ENCODE results near the gene CNTNAP4. TPM values are rescaled to one million over a fixed set of nuclear protein-coding genes. Genes with fewer than 3 reads are reported as not detected.

The CNTNAP4 gene
- total and polyA plus RNA-seq, 10 of the 15 experiments (the other 5 are each of a cell fraction or from before 2014, with no cell fraction given): 0.45 to 1.9 (median 0.90) TPM

DNA sequence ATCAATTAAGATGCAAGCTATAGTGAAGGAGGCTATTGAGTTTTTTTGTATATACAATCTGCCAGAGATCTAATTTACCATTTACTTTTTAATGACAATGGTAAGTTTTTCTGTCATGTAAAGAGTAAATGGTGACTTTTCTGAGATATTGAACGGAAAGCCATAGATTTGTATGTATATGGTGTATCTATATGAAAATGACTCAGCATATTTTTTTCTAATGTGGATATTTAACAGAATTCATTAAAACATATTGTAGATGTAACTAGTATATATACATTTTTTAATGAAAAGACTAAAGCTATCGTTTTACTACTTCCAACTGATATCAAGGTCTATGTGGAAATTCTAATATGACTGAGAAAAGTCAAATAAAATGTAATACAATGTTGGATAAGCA is 34.1 kb downstream of the CNTNAP4 start (continued):
- no peak for TF ChIP-seq ZBTB33 (IDR thresholded peaks at IDR 0.05)
- no peak for TF ChIP-seq PAX5 (IDR thresholded peaks at IDR 0.05; ENCODE audit: borderline replicate concordance, low read depth, low read length)
- no peak for TF ChIP-seq ZBED1 (IDR thresholded peaks at IDR 0.05; ENCODE audit: borderline replicate concordance)
- TF ChIP-seq ASH2L (IDR thresholded peaks at IDR 0.05; ENCODE audit: borderline replicate concordance, low read depth): no peak

DNA sequence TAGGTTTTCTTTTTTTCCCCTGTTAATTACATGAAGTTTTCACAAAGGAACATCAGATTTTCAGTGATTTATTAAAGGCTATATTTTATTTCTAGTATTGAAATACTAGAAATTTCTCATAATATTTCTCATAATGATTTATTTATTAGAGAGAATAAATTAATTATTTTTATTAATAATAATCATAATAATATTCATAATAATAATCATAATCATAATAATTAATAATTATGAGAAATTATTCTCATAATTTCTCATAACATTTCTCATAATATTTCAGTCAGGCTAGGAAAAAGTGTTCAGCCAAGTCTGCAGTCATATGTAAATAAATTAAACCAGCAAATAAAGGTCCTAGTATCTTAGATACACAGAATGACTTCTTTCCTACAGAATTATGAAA is 41.4 kb downstream of the CNTNAP4 start:
- Histone ChIP-seq H3K27me3 (replicated peaks in 1 of 2; ENCODE audit: control insufficient read depth in 2 of 2, insufficient read depth in 2 of 2, low read length in 1 of 2) (no peaks in the 10 kb centered on the region), H3K4me3 (no peak overlapping the region), H3K27ac (ENCODE audit: control insufficient read depth, insufficient read depth) (no peak overlapping the region), H3K4me2 (ENCODE audit: control insufficient read depth, insufficient read depth) (no peak overlapping the region), H3K79me2 (ENCODE audit: control insufficient read depth, insufficient read depth, low read length) (no peaks in the 10 kb centered on the region), H3K36me3 (ENCODE audit: control insufficient read depth in 2 of 2, insufficient read depth in 2 of 2, low read length in 1 of 2) (no peaks in the 10 kb centered on the region), H3K9ac (ENCODE audit: control insufficient read depth, insufficient read depth, low read length) (no peak overlapping the region), H3K9me3 (replicated peaks; ENCODE audit: control insufficient read depth, insufficient read depth, low read length) (no peaks in the 10 kb centered on the region), H4K20me1 (ENCODE audit: control insufficient read depth, insufficient read depth) (no peaks in the 10 kb centered on the region), H2AFZ (ENCODE audit: control insufficient read depth, low read depth, low read length) (no peak overlapping the region), H3K4me1 (ENCODE audit: control insufficient read depth, insufficient read depth, low read length) (no peaks in the 10 kb centered on the region)
- RAD21 ChIA-PET (ENCODE audit: unreplicated experiment): no interaction called here
- no peak for ATAC-seq
- no TSS peak for BruUV-seq (replicated peaks)
- in situ Hi-C loops (cut with MboI) (no loop called here), intact Hi-C loops (cut with micrococcal nuclease; ENCODE audit: unreplicated experiment) (no loop called here)
- no peak for FAIRE-seq
- POLR2A ChIA-PET: no interaction called here
- SMC1A ChIA-PET (ENCODE audit: uncharacterized antibody, unreplicated experiment): no interaction called here
- no peak for DNase-seq (ENCODE audit: low read depth, low spot score)
- CTCF ChIA-PET: no interaction called here
- TF ChIP-seq MAX (IDR thresholded peaks at IDR 0.05; ENCODE audit: low read depth, low read length) (no peak), NR2C1 (IDR thresholded peaks at IDR 0.05) (no peak), SREBF1 (IDR thresholded peaks at IDR 0.05; ENCODE audit: low read length) (no peak), HSF1 (IDR thresholded peaks at IDR 0.05; ENCODE audit: low read depth, low read length) (no peak), RAD51 (IDR thresholded peaks at IDR 0.05) (no peak), SP1 (IDR thresholded peaks at IDR 0.05; ENCODE audit: low read depth, low read length) (no peak), CBFB (IDR thresholded peaks at IDR 0.05; ENCODE audit: low read depth) (no peak), SMARCA5 (IDR thresholded peaks at IDR 0.05) (no peak)
- TF ChIP-seq, protein P1, sequence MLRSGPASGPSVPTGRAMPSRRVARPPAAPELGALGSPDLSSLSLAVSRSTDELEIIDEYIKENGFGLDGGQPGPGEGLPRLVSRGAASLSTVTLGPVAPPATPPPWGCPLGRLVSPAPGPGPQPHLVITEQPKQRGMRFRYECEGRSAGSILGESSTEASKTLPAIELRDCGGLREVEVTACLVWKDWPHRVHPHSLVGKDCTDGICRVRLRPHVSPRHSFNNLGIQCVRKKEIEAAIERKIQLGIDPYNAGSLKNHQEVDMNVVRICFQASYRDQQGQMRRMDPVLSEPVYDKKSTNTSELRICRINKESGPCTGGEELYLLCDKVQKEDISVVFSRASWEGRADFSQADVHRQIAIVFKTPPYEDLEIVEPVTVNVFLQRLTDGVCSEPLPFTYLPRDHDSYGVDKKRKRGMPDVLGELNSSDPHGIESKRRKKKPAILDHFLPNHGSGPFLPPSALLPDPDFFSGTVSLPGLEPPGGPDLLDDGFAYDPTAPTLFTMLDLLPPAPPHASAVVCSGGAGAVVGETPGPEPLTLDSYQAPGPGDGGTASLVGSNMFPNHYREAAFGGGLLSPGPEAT (IDR thresholded peaks at IDR 0.05; ENCODE audit: low read depth): no peak
- TF ChIP-seq, protein P2, sequence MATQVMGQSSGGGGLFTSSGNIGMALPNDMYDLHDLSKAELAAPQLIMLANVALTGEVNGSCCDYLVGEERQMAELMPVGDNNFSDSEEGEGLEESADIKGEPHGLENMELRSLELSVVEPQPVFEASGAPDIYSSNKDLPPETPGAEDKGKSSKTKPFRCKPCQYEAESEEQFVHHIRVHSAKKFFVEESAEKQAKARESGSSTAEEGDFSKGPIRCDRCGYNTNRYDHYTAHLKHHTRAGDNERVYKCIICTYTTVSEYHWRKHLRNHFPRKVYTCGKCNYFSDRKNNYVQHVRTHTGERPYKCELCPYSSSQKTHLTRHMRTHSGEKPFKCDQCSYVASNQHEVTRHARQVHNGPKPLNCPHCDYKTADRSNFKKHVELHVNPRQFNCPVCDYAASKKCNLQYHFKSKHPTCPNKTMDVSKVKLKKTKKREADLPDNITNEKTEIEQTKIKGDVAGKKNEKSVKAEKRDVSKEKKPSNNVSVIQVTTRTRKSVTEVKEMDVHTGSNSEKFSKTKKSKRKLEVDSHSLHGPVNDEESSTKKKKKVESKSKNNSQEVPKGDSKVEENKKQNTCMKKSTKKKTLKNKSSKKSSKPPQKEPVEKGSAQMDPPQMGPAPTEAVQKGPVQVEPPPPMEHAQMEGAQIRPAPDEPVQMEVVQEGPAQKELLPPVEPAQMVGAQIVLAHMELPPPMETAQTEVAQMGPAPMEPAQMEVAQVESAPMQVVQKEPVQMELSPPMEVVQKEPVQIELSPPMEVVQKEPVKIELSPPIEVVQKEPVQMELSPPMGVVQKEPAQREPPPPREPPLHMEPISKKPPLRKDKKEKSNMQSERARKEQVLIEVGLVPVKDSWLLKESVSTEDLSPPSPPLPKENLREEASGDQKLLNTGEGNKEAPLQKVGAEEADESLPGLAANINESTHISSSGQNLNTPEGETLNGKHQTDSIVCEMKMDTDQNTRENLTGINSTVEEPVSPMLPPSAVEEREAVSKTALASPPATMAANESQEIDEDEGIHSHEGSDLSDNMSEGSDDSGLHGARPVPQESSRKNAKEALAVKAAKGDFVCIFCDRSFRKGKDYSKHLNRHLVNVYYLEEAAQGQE (IDR thresholded peaks at IDR 0.05; ENCODE audit: low read depth, low read length): no peak

Measured in GM12878 (cell line).